ENCODE measurements around the gene SLC44A2.
A peak's percentile ranks its signal among the peaks of the same experiment; 100 is the strongest.

Gene SLC44A2

GRCh38 chr19:10617409-10618121 is 7.8 kb upstream of the SLC44A2 start:
- no peak for DNase-seq

GRCh38 chr19:10618846-10619245 is 6.5 kb upstream of the SLC44A2 start:
- DNase-seq = no peak

- no peak for DNase-seq
These were observed 4.6 kb upstream of the SLC44A2 start for GRCh38 chr19:10620786-10621185.

GRCh38 chr19:10621966-10622365 is 3.4 kb upstream of the SLC44A2 start:
- DNase-seq = no peak

GRCh38 chr19:10624585-10624984 is 768 bp upstream of the SLC44A2 start:
- no peak for DNase-seq

GRCh38 chr19:10625762-10626138 is 397 bp downstream of the SLC44A2 start:
- DNase-seq = no peak

GRCh38 chr19:10631874-10632273 is 6.5 kb downstream of the SLC44A2 start:
- no peak for DNase-seq

- DNase-seq = no peak
These were observed 9.1 kb downstream of the SLC44A2 start for GRCh38 chr19:10634430-10634829.

- no peak for DNase-seq
These were observed 9.6 kb downstream of the SLC44A2 start for GRCh38 chr19:10634963-10635362.

- DNase-seq = no peak
These were observed 11.1 kb downstream of the SLC44A2 start for GRCh38 chr19:10636304-10636972.

GRCh38 chr19:10637894-10638293 is 12.5 kb downstream of the SLC44A2 start:
- DNase-seq = no peak

- DNase-seq = no peak
These were observed 14.5 kb downstream of the SLC44A2 start for GRCh38 chr19:10639836-10640235.

- no peak for DNase-seq
These were observed 15.0 kb downstream of the SLC44A2 start for GRCh38 chr19:10640361-10640760.

GRCh38 chr19:10641248-10641647 is 15.9 kb downstream of the SLC44A2 start:
- no peak for DNase-seq

- DNase-seq = no peak
These were observed 17.3 kb downstream of the SLC44A2 start for GRCh38 chr19:10642473-10643171.

GRCh38 chr19:10643172-10643967 is 18.0 kb downstream of the SLC44A2 start:
- DNase-seq = no peak

GRCh38 chr19:10643968-10644259 is 18.6 kb downstream of the SLC44A2 start:
- no peak for DNase-seq

GRCh38 chr19:10644260-10645007 is 19.1 kb downstream of the SLC44A2 start:
- DNase-seq = peak; percentile 41

- DNase-seq = no peak
These were observed 21.3 kb downstream of the SLC44A2 start for GRCh38 chr19:10646456-10647159.

GRCh38 chr19:10648360-10648759 is 23.0 kb downstream of the SLC44A2 start:
- no peak for DNase-seq

- DNase-seq = no peak
These were observed 26.5 kb downstream of the SLC44A2 start for GRCh38 chr19:10651851-10652250.

- DNase-seq = no peak
These were observed 28.1 kb downstream of the SLC44A2 start for GRCh38 chr19:10653482-10653731.
